ENCODE data around the gene ADGRG1.

The ADGRG1 gene

GRCh38 chr16:57598437-57598836 is 30.0 kb upstream of the ADGRG1 start:
- H3K27ac ChIP-seq, result no peak overlapping the region

GRCh38 chr16:57600048-57600835 is 28.2 kb upstream of the ADGRG1 start:
- no peak for TF ChIP-seq ZFX (IDR thresholded peaks at IDR 0.05)
- TF ChIP-seq, protein P1, sequence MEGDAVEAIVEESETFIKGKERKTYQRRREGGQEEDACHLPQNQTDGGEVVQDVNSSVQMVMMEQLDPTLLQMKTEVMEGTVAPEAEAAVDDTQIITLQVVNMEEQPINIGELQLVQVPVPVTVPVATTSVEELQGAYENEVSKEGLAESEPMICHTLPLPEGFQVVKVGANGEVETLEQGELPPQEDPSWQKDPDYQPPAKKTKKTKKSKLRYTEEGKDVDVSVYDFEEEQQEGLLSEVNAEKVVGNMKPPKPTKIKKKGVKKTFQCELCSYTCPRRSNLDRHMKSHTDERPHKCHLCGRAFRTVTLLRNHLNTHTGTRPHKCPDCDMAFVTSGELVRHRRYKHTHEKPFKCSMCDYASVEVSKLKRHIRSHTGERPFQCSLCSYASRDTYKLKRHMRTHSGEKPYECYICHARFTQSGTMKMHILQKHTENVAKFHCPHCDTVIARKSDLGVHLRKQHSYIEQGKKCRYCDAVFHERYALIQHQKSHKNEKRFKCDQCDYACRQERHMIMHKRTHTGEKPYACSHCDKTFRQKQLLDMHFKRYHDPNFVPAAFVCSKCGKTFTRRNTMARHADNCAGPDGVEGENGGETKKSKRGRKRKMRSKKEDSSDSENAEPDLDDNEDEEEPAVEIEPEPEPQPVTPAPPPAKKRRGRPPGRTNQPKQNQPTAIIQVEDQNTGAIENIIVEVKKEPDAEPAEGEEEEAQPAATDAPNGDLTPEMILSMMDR (conservative IDR thresholded peaks at IDR 0.05), result peak; percentile 92
- no peak overlapping the region for H3K27ac ChIP-seq

More at GRCh38 chr16:57598437-57598836, 30.0 kb upstream of the ADGRG1 start:
- TF ChIP-seq, protein P1 (conservative IDR thresholded peaks at IDR 0.05), result no peak
- no peak for TF ChIP-seq ZFX (IDR thresholded peaks at IDR 0.05)

- no peak overlapping the region for H3K27ac ChIP-seq
- TF ChIP-seq, protein P1 (conservative IDR thresholded peaks at IDR 0.05), result no peak
- TF ChIP-seq ZFX (IDR thresholded peaks at IDR 0.05), result no peak
These were observed 27.4 kb upstream of the ADGRG1 start for GRCh38 chr16:57600952-57601580.

DNA sequence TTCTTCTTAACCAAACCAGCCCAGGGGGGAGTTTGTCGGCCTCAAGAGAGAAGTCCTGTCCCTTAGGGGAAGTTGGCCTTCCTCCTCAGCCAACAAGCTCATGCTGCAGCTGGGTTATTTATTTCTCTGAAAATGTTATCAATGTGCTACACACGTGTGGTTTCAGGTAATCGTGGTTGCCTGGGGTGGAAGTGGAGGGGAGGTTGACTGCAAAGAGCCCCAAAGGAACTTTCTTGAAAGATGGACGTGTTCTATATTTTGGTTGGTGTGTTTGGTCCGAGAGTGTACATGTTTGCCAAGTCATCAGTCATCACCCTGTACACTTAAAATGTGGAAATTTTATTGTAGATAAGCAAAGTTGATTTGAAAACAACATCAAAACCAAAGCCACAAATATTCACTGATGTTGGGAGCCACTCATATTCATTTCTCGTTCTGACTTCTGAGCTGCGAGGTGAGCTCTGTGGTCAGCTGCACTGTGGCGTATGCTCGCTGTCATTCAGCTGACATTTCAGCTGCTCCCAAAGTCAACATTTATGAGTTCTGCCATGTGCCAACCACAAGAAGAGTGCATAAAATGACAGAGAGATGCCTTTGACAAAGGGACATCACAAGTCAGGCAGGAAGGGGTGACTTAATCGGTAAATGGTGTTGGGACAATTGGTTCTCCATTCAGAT is 26.5 kb upstream of the ADGRG1 start:
- no peak for TF ChIP-seq ZFX (IDR thresholded peaks at IDR 0.05)
- TF ChIP-seq, protein P1 (conservative IDR thresholded peaks at IDR 0.05), result no peak
- no peak overlapping the region for H3K27ac ChIP-seq

DNA sequence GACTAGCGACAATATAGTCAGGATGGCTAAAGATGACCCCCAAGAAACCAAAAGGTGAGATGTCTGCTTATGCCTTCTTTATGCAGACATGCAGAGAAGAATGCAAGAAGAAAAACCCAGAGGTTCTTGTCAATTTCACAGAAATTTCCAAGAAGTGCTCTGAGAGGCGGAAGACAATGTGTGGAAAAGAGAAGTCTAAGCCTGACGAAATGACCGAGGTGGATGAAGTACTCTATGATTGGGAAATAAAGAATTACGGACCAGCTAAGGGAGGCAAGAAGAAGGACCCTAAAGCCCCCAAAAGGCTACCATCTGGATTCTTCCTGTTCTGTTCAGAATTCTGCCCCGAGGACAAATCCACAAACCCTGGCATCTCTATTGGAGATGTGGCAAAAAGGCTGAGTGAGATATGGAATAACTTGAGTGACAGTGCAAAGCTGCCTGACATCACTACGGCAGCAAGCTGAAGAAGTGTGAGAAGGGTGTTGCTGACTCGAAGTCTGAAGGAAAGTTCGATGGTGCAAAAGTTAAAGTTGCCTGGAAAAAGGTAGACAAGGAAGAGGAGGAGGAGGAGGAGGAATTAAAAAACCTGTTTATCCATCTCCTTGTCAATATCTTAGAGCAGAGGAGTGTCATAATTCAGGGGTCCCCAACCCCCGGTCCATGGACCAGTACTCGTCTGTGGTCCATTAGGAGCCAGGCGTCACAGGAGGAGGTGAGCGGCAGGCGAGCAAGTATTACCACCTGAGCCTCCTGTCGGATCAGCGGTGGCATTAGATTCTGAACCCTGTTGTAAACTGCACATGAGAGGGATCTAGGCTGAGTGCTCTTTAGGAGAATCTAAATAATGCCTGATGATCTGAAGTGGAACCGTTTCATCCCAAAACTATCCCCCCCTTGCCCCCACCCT is 25.1 kb upstream of the ADGRG1 start:
- H3K27ac ChIP-seq, result no peak overlapping the region
- no peak for TF ChIP-seq ZFX (IDR thresholded peaks at IDR 0.05)
- TF ChIP-seq, protein P1 (conservative IDR thresholded peaks at IDR 0.05), result no peak

DNA sequence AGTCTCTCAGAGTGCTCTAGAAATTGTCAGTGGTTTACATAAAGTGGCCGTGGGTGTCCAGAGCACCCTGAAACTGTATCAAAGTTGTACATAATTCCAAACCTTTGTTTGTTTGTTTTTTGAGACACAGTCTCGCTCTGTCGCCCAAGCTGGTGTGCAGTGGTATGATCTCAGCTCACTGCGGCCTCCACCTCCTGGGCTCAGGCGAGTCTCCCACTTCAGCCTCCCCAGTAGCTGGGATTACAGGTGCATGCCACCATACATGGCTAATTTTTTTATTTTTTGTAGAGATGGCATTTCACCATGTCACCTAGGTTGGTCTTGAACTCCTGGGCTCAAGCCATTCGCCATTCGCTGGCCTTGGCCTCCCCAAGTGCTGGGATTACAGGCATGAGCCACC is 24.3 kb upstream of the ADGRG1 start:
- TF ChIP-seq ZFX (IDR thresholded peaks at IDR 0.05), result no peak
- TF ChIP-seq, protein P1 (conservative IDR thresholded peaks at IDR 0.05), result no peak
- no peak overlapping the region for H3K27ac ChIP-seq
